HG02678 (cell line): Measurements from ENCODE around the gene LY6G5B.

Experiments
- ATAC-seq: cut with Tn5 transposase; IDR thresholded peaks from one replicate; pipeline ENCODE4 v1.9.1; 2021; ENCODE audit warnings: mild to moderate bottlenecking, moderate library complexity; ENCODE audit not compliant: unreplicated experiment

Gene LY6G5B

DNA sequence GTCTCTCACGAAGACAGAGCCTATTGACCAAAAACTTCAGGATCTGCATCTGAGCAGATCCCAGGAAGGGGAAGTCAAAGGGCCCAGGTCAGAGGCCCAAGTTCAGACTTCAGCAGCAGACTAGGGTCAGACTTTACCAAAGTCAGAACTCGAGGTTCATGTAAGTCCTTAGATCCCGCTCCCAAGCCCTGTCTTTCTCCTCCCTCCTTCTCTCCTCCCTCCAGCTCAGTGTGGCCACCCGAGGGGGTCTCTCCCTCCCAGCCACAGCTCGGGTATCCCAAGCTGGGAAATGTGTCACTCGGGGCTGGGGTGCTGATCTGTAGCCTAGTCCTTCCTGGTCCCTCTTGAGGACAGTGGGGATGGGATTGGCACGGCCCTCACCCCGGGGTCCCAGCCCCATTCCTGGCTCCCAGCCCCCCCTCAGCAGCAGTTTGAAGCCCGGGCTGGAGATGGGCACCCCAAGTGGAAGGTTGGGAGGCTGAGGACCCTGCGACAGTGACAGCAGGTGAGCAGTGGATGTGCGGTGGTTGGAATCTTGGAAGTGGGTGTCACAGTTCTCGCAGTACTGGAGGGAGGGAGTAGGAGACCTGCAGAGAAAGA lies 7.6 kb upstream of the LY6G5B start:
- no peak for ATAC-seq

DNA sequence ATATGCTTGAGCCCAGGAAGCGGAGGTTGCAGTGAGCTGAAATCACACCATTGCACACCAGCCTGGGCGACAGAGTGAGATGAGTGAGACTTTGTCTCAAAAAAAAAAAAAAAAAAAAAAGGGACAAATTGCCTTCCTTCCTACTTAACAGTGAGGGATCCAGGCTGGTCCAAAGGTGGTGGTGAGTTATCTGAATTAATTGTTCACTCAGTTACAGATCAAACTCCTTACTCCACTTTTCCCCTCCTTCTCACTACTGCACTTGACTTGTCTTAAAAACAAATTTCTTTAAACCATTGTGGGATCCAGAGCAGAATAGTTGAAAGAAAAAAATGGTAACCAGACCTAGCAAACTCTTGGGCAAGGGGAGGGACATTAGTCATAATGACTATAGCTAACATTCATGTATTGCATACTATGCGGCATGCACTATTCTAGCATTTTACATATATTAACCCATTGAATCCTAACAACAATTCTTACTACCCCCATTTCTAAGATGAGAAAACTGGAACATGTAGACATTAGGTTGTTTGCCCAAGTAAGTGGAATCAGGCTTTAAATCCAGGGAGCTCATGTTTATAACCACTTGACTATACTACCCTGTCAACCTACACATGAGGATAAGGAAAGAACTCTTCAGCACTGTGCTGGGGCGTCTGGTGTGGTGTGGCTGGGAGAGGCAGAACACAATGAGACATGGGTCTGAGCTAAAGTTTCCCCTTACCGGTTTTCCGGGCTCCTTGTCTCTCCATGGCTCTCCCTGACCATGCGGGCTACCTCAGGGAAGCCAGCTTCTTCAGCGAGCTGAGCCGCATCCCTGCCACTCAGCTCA lies 6.4 kb upstream of the LY6G5B start:
- ATAC-seq = no peak

DNA sequence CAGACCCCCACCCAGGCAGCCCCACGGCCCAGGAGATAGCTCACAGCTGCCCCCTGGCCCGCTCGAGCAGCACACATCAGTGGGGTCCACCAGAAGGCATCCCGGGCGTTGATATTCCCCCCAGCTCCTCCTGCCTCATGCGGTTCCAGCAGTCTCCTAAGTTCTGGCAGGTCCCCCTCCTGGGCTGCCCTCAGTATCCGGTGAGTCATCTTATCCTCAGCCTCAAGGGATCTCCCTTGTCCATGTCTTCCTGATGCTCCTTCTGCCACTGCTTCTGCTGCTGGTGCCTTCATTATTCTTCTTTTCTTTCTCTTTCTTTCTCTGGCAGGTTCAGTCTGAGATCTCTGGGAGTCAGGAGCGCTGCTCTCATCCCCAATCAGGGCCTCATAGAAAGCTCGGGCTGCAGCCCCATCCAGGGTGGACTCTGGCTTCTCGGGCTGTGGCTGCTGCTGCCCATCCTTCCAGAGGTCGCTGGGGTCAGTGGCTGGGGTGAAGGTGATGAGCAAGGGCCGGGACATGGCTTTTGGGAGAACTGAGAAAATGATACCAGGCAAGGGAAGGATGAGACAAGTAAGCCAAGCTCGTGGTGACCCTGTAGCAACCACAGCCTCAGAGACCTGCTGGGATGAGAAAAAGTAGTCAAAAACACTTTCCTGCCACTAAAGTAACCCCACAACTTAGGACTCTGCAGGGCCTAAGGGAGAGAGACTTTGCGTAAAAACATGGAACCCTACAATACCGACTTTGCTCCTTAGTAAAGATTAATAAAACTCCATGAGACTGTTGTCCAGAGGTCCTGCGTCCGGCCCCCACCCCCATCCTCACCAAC lies 5.6 kb upstream of the LY6G5B start:
- no peak for ATAC-seq

DNA sequence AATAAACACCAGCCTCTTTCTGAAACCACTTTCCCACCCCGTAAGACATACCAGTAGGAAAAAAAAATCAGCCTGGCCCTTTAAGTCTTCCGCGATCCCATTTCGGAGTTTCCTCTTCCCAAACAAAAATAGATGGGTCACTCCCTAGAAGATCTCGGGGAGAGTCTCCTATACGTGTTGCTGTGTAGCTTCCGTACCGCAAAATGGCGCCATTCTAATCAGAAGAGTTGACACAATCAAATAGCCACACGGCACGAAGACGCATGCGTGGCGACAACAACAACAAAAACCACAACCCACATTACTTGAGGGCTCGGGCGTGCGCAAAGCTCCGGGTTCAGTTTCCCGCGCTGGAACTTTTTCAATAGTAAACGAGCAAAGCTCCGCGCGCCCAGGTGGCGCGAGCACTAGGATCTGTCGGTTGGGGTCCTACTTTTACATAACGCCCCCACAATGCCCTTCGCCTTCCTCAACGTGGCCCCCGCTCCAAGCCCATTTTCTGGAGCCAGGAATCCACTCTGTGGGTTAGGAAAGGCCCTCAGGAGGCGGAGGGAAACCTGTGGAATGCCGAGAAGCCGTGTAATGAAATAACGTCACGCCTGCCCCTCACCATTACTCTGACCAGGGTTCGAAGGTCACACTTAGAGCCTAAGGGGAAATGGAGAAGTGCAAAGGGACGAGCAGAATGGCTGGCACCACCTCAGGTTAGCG lies 4.8 kb upstream of the LY6G5B start, which contains the start of gene GPANK1:
Gene GPANK1, minus strand, starts transcription at position 208 of the 711 bp plus-strand sequence. CDS start 519 bp downstream, outside the sequence.
- no peak for ATAC-seq

DNA sequence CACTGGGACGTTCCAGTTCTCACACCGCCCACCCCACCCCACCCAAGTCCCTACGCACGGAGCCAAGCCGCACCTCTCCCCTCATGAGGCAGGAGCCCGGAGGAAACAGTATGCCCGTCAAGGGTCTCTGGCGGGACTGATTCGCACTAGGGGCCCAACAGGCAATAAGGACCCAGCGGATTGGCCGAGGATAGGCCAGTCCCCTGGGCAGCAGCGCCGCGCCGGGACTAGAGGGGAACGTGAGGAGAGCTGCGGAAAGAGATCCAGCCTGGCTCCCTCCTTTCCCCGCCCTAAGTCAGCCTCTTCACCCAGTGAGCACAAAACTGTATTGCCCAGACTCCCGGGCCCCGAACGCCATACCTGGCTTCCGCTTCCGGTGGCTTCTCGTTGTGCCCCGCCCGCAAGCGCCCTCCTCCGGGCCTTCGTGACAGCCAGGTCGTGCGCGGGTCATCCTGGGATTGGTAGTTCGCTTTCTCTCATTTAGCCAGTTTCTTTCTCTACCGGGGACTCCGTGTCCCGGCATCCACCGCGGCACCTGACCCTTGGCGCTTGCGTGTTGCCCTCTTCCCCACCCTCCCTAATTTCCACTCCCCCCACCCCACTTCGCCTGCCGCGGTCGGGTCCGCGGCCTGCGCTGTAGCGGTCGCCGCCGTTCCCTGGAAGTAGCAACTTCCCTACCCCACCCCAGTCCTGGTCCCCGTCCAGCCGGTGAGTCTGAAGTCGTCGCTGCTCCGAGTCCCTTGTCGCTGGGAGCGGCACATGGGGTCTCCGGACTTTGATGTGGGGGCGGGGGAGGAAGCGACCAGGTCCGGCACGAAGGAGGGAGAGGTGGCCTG lies 4.1 kb upstream of the LY6G5B start, which contains the start of gene CSNK2B:
Gene CSNK2B, plus strand, starts transcription at position 580 of the 836 bp plus-strand sequence. CDS start 752 bp downstream, outside the sequence.
- peak; percentile 78 for ATAC-seq

DNA sequence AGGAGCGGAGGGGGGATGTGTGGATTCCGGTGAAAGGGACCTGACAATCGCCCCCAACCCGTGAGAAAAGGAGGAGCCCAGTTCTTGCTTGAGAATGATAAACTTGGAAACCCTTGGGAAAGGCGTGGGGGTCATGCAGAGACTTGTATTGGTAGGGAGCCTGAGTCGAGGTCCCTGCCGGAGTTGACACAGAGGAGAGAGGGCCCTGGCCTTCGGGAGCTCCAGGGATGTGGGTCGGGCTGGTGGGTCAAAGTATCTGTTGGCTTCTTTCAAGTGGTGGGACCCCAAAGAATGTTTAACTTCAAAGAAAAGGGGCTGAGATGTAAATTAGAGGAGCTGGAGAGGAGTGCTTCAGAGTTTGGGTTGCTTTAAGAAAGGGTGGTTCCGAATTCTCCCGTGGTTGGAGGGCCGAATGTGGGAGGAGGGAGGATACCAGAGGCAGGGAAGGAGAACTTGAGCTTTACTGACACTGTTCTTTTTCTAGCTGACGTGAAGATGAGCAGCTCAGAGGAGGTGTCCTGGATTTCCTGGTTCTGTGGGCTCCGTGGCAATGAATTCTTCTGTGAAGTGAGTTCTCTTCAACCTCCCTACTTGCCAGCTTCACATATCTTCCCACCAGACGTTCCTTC lies 3.3 kb upstream of the LY6G5B start:
- ATAC-seq = no peak

DNA sequence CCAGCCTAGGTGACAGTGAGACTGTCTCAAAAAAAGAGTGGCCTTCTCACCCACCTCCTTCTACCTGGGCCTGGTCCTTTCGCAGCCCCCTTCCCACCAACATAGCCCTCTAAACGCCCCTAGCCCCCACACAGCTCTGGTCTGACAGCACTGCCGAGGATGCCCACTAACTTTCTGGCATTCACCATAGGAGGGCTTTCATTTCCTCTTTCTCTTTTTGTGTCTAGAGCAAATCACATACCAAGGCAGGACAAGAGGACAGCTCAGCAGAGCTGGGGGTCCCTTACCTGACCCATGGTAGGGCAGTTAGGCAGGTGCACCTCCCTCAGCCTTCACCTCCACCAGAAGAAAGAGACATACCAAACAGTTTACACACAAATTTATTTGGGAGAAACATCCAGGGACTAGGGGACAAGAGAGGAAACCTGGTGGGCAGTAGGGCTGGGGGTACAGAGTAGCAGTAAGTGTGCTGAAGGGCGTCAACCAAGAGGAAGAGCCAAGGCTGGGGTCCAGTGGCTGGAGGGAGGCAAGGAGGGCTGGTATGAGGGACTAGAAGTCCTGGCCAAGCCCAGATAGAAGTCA lies 6.6 kb downstream of the LY6G5B start:
- ATAC-seq = no peak

DNA sequence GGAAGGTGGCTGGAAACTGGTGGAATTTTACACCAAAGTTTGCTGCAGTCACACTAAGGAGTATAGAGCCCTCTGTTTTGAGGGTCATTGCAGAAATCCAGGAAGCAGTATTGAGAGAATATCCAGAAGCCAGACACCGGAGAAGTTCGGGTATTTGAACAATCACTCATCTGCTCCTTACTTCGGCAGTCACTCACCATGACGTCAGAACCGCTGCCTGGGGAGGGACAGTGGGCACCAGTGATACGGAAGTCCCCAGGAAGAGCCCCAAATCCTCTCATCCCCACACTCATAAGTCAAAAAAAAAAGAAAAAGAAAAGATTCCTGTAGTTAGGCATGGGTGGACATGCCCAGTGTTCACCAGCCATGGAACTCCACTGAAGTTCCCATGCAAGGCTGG lies 7.1 kb downstream of the LY6G5B start:
- no peak for ATAC-seq

DNA sequence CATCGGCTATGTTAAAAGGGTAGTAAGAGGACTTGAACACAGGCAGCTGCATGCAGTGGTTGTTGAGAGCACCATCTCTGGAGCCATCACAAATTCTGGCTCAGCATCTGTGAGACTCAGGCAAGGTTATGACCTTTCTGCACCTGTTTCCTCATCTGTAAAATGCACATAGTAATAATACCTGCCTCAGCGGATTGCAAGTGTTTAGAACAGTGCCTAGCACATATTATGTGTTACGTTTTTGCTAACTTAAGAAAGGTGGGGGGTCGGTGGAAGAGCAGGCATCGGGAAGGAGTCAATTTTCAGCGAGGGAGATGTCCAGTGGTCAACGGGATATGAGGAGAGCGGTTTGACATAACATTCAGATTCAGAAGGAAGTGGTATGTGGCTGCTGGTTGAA lies 8.2 kb downstream of the LY6G5B start:
- ATAC-seq = no peak

DNA sequence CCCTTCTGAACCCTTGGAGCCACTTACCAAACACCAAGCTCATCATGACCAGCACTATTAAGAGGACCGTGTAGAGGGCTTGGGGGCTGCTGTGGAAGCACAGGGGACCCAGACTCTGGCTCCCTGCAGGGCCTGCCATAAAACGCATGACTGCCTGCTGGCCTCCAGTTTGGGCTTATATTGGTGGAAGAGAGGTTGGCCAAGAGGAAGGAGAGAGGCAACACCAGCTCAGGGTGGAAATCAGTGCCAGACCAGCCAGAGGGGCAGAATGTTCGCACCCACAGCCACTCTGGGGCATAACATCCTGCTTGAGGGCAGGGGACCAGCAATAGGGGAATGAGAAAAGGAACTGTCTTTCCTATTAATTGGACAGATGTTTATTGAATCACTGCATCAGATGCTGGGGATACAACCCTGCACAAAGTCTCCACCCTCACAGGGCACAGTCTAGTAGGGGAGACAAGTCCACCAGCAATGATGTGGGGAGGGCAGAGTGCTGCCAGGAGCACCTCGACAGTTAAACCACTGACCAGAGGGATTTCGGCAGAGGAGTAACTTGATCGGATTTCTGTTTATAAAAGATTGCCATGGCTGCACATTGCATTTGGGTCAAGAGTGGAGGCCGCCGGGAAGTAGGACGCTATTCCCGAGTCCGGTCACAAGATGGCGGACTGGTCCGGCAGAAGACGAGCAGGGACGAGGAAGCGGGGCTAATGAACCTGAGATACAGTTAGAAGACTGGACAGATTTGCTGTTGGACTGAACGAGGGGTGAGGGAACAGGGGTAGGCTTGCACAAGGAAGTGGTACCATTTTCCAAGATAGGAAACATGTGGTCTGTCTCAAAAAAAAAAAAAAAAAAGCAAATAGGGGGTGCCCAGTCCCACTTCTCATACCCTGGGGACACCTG lies 10.7 kb downstream of the LY6G5B start, which contains the start of gene LY6G5C:
Gene LY6G5C, minus strand, starts transcription at position 842 of the 909 bp plus-strand sequence. Its CDS starts 694 bp downstream, at position 148.
- ATAC-seq = no peak

DNA sequence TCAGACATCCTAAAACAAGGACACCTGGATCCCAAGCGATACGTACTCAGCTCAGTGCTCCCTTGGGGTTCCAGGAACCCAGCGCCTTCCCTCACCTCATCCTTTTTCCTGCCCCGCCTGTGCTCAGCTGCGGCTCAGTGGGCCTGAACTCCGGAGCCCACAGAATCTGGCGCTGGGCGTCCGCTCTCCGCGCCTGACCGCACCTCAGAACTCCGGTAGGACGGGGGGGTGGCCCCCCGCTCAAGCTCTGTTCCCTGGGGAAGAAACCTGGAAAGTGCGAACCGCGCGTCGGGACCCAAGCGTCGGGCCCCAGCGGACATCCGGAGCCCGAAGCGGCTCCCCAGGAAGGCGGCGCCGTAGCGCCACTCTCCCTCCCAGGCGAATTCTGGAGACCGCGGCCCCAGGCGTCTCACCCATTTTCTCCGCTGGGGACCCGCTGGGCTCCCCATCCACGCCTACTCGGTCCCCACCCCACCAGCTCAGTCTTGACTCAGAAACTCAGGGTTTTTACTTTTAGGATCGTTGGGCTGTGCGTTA lies 11.4 kb downstream of the LY6G5B start:
- no peak for ATAC-seq

DNA sequence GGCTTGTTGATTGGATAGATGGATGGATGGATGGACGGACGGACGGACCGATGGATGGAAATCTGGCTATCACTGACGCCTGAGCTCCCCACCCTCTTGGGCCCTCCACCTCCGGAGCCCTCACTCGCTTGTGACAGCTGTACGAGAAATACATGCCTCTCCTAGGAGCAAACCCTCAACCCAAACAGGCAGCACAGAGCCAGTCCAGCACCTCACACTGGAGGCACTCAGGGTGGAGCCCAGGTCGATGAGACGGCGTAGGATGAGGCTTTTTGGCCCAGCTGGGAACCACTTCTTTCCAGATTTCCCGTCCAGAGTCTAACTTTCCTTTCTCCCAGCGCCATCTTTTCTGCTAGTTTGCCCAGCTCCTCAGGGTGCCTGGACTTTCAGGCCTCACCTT lies 13.8 kb downstream of the LY6G5B start:
- ATAC-seq = no peak

DNA sequence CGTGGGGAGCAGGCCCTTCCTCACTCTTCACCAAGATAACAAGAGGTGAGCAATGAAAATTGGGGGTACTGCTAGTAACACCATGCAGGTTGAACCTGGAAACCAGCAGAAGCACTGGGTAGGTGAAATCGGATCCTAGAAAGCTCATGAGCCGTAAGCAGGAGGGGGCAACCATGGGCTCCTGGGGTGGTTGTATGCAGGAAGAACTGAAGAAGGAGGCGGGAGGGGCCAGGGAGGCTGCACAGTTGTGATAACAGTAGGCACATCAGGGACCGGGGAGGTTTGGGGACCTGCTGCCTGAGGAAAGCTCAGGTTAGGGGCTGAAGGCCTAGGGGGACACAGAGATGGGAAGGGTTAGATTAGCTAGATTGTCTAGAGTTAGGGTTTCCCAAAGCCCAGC lies 16.7 kb downstream of the LY6G5B start:
- no peak for ATAC-seq

DNA sequence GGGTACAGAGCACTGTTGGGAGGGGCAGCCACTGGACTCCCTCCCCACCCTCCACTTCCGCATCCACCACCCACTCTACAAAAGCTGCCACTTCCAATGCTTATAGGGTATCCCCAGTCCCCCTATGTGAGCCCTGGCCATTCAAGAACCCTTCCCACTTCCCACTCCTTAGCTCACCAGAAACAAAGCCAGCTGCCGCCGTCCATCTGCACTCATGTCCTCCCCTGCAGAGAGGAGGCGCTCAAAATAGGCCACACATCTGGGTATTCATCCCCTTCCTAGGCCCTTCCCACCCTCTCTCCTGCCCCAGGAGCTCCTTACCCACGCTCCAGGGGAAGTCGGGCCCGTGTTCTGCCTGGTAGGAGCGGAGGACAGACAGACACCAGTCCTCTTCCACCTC lies 17.5 kb downstream of the LY6G5B start:
- ATAC-seq = no peak

DNA sequence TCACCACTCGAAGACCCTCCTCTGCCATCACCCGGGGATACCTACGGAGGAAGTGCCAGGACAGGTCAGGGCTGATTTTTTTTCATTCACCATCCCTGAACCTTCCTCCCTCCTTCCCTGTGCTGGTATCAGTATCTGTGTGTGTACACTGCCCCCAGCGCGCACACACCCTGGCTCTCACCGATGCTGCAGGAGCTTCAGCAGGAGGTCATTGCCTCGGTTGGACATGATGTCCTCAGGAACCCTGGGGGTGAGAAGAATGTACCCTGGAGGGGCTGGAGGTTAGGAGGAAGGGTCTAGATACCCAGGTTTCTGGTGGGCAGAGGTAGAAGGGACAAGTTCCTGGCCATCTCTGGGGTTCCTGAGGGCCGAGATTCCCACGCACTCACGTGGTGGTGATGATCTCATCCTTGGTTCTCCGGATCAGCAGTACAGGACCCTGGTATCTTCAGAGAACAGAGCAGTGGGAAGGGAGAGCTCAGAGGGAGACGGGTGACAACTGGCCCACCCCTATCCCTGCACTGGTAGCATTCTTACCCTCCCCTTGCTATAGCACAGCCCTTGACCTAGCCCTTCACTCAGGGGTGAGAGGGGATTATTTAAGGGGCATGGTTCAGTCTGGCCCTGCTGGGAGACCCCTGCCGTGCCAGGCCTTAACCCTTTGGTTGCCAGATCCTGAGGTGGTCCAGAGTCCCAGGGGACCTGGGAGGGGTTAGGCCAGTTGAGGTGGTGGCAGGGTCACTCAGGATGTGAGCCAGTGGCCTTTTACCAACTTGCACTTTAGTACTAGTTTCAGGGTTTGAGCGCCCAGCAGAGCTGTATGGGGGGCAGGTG lies 18.3 kb downstream of the LY6G5B start:
- ATAC-seq = no peak

DNA sequence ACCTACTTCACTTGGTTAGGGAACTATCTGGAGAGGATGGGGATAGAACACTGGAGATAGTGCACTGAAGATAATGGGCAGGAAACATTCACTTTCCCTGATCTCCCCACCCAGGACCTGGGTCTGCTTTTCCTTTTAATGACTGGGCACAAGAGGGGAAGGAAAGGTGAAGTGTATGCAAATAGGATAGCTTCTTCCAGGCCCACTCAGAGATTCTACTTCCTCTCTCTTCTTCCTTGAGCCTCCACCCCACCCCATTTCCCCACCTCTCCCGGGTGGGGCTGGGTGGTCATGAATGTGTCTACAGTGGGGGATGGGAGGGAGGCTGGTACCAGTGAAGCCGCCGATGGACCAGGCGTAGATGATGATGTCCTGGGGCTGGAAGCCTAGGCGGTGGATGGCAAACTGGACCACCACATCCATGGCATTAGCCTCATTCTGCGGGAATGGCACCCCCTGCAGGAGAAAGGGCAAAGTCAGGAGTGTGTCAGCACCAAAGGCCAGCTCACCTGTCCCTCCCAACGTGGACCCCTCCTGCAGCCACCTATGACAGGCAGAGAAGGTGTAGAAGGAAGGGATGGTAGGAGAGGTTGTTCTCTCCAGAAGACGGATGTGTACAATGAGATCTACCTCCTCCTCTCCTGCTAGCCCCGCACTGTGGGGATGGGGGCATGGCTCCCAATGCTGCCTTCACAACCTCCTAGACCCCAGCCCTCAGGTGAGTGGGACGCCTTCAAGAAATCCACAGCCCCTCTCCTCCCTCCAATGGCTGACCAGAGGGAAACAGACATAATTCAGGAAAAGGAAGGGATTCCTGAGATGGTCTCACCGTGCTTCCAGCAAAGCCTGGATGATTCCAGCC lies 19.7 kb downstream of the LY6G5B start:
- ATAC-seq = no peak
